Heart left ventricle (tissue), 16 donors: ENCODE measurements around the gene RNF32. TPM values are rescaled to one million over a fixed set of nuclear protein-coding genes. Genes with fewer than 3 reads are reported as not detected.

Experiments used
- ATAC-seq, 4 donors: fragments of 200-7000 bp; cut with Tn5 transposase; one replicate each; pipeline ENCODE4 v1.9.1; 2020 to 2022; ENCODE audit warnings: moderate library complexity in 4 of 4, mild to moderate bottlenecking in 3 of 4, moderate number of reproducible peaks in 1 of 4
- DNase-seq, 5 donors: peaks; one replicate each; pipeline ENCODE4 v3.0.0-alpha.2; 2020
- H3K27ac ChIP-seq, 12 donors: fragments of 200-600 bp; sonication (generic) in 4 of 12; one replicate each; pipeline versions ENCODE4 v1.5.0 to v1.8.0; 2016 to 2022; ENCODE audit warnings: mild to moderate bottlenecking in 2 of 12
- H3K27me3 ChIP-seq, 9 donors: fragments of 200-600 bp; sonication (generic) in 2 of 9; one replicate each; pipeline versions ENCODE4 v1.5.1 to v1.8.0; 2016 to 2022; ENCODE audit warnings: mild to moderate bottlenecking in 3 of 9
- H3K36me3 ChIP-seq, 9 donors: fragments of 200-600 bp; sonication (generic) in 2 of 9; one replicate each; pipeline versions ENCODE4 v1.5.0 to v1.8.0; 2018 to 2022; ENCODE audit warnings: mild to moderate bottlenecking in 2 of 9
- H3K4me1 ChIP-seq, 12 donors: fragments of 200-600 bp; sonication (generic) in 4 of 12; one replicate each; pipeline versions ENCODE4 v1.5.0 to v1.8.0; 2016 to 2022; ENCODE audit warnings: mild to moderate bottlenecking in 3 of 12
- H3K4me3 ChIP-seq, 12 donors: fragments of 200-600 bp; sonication (generic) in 4 of 12; one replicate each; pipeline versions ENCODE4 v1.5.0 to v1.8.0; 2017 to 2022; ENCODE audit warnings: mild to moderate bottlenecking in 9 of 12, moderate library complexity in 4 of 12
- H3K9me3 ChIP-seq, 12 donors: fragments of 200-600 bp; sonication (generic) in 4 of 12; one replicate each; pipeline versions ENCODE4 v1.5.0 to v1.8.0; 2016 to 2022; ENCODE audit warnings: mild to moderate bottlenecking in 1 of 12
- CTCF ChIP-seq, 12 donors: fragments of 200-600 bp; sonication (generic) in 4 of 12; IDR thresholded peaks; one replicate each; pipeline versions ENCODE4 v1.5.0 to v1.8.0; 2018 to 2022; ENCODE audit warnings: antibody characterized with exemption in 12 of 12, mild to moderate bottlenecking in 5 of 12
- POLR2A ChIP-seq, 2 donors: fragments of 450-650 bp; IDR thresholded peaks; one replicate each; pipeline ENCODE4 v1.6.1; 2017; ENCODE audit warnings: antibody characterized with exemption in 2 of 2, mild to moderate bottlenecking in 2 of 2, moderate library complexity in 2 of 2
- whole genome bisulfite sequencing, 4 donors: extraction: QIAGEN DNeasy Blood & Tissue Kit in 2 of 4; methylation state at CpG; one replicate each; pipeline versions ENCODE4 v1.1.5 to v1.1.7; 2013 to 2018; 5-methylcytosine and 5-hydroxymethylcytosine counted together
- intact Hi-C, 10 donors: fragments of 100-400 bp; cut with DNase I; formaldehyde crosslinking; loops; one replicate each; pipeline versions ENCODE4 v1.11.1 to v1.14.2; 2022
- polyA plus RNA-seq, 2 donors: library from polyadenylated mRNA; stranded (reverse); fragments of 200-250 nt; gene quantifications; one replicate each; pipeline ENCODE4 v1.2.3, GENCODE V29; 2013
- total RNA-seq, 9 donors: library from RNA; depleted of rRNA in 2 of 9; stranded (reverse); fragments of >200 nt in 2 of 9; fragmentation: NEBNext Ultra II Directional in 3 of 9; extraction: Animal tissue kit (Norgen Biotek cat#: 25700) in 3 of 9; gene quantifications; one replicate each; pipeline versions ENCODE4 v1.1.0 to v1.2.4, GENCODE V29; 2016 to 2023
- donor health status: ischemic (EF 13 %, LVEDD 7.1; RV severe dilation, severe dysfunction).
- donor health status: healthy with polysubstance abuse.
- donor health status: DM: no; HTN: yes; CAD: no.
- donor health status: DM: no; HTN: no; CAD: no.
- donor health status: ischemic (EF 25% LVEDD 6.9; RV normal size, moderate dysfunction).
- donor health status: ischemic (EF 25% LVEDD 5.7; RV mildly dilated, moderate dysfunction).
- donor health status: healthy.
- donor health status: DM: yes; HTN: yes; CAD: no.
- donor health status: ischemic (EF 35%, LVEDD 5.7; RV mildly dilated, moderate dysfunction).
- donor health status: nonischemic (EF 11% LVEDD 7.7; RV severe dilation, severe dysfunction).
- donor health status: DM: yes; HTN: yes; CAD: no.
- donor health status: PGD.
- donor health status: ischemic (EF 29% LVEDD 5.4; RV normal size, mild dysfunction).
- donor health status: nonischemic (EF 23%, LVEDD 6.1; RV moderate dilation, normal function).

RNF32 gene
- total and polyA plus RNA-seq, 11 donors: 0.19 to 0.75 (median 0.33) TPM; not detected in 4

GRCh38 chr7:156669035-156669828 lies 28.7 kb downstream of the RNF32 start:
- no peaks in the 10 kb centered on the region for H3K27me3 ChIP-seq
- no peaks in the 10 kb centered on the region for H3K9me3 ChIP-seq
- TF ChIP-seq CTCF (IDR thresholded peaks at IDR 0.05) (no peak), POLR2A (IDR thresholded peaks at IDR 0.05) (no peak)
- 94 to 96% (median 95%) methylated on average over 14 to 19 of the region's 19 CpGs for WGBS, 4 donors
- peaks cover 0 to 32% (median 16%) of the 10 kb centered on the region in 9 donors for H3K36me3 ChIP-seq
- H3K4me3 ChIP-seq: no peak overlapping the region
- DNase-seq (no peak), ATAC-seq (no peak)
- H3K4me1 ChIP-seq: no peaks in the 10 kb centered on the region
- intact Hi-C loops: loop anchor here in 1 of 10 donors (10.0 kb wide), 1 partner anchor 204 kb away; no protein-coding TSS in a partner anchor
- no peak overlapping the region for H3K27ac ChIP-seq

DNA sequence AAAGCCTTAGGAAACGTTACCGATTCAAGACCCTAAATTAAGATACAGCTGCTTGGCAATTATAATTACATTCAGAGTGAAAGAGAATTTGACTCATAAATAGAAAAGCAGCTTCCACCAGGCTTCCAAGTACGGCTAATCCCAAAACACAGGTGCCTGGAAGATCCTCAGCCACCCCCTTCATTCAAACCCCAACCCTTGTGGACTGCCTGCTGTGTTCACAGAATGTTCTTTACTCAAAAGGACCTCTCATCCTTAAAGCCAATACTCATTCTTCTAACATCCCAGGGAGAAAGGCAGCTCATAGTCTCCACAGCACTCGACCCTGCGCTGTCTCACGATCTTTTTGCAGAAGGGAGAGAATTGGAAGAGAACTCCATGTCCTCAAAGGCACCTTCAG lies 32.9 kb downstream of the RNF32 start:
- no peak for DNase-seq
- Histone ChIP-seq H3K36me3 (peaks cover 0 to 66% (median 48%) of the 10 kb centered on the region in 9 donors), H3K4me1 (no peaks in the 10 kb centered on the region), H3K9me3 (no peaks in the 10 kb centered on the region), H3K27me3 (no peaks in the 10 kb centered on the region), H3K4me3 (no peak overlapping the region), H3K27ac (no peak overlapping the region)
- intact Hi-C loops: no loop called here
- 94 to 98% (median 96%) methylated on average over 6 of the region's 6 CpGs for WGBS, 4 donors
- ATAC-seq: no peak
- no peak for TF ChIP-seq CTCF (IDR thresholded peaks at IDR 0.05)

- TF ChIP-seq POLR2A (IDR thresholded peaks at IDR 0.05) (no peak), CTCF (IDR thresholded peaks at IDR 0.05) (no peak)
- no peaks in the 10 kb centered on the region for H3K4me1 ChIP-seq
- H3K4me3 ChIP-seq: no peak overlapping the region
- H3K9me3 ChIP-seq: no peaks in the 10 kb centered on the region
- DNase-seq (no peak), ATAC-seq (no peak)
- H3K27ac ChIP-seq: no peak overlapping the region
- 89 to 92% (median 90%) methylated on average over 9 of the region's 9 CpGs for WGBS, 4 donors
- no peaks in the 10 kb centered on the region for H3K27me3 ChIP-seq
- peaks cover 0 to 66% (median 53%) of the 10 kb centered on the region in 9 donors for H3K36me3 ChIP-seq
- intact Hi-C loops: no loop called here
Observed at GRCh38 chr7:156673902-156674301, 33.3 kb downstream of the RNF32 start.

DNA sequence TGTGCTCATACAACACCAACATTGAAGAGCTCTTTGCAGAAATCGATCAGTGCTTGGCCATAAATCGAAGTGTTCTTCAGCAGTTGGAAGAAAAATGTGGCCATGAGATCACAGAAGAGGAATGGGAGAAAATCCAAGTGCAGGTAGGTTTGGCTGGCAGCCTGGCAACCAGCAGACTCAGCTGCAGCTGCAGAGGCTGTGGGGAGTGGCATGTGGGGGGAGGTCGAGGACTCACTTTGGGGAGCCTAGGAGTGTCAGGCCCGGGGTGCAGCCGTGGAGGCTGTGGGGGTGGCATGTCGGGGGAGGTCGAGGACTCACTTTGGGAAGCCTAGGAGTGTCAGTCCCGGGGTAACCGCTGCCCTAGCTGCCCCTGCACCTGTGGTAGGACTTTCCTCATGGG lies 35.1 kb downstream of the RNF32 start:
- H3K27me3 ChIP-seq: no peaks in the 10 kb centered on the region
- H3K27ac ChIP-seq: no peak overlapping the region
- H3K4me1 ChIP-seq: no peaks in the 10 kb centered on the region
- intact Hi-C loops: no loop called here
- 81 to 91% (median 84%) methylated on average over 9 of the region's 9 CpGs for WGBS, 4 donors
- TF ChIP-seq CTCF (IDR thresholded peaks at IDR 0.05) (no peak), POLR2A (IDR thresholded peaks at IDR 0.05) (no peak)
- H3K9me3 ChIP-seq: no peaks in the 10 kb centered on the region
- peaks cover 0 to 78% (median 57%) of the 10 kb centered on the region in 9 donors for H3K36me3 ChIP-seq
- ATAC-seq: no peak
- no peak for DNase-seq
- no peak overlapping the region for H3K4me3 ChIP-seq
